Measurements from ENCODE around the gene CERCAM.

GRCh38 chr9:128420651-128421481 is at the start of gene CERCAM:
- TF ChIP-seq CTCF (IDR thresholded peaks at IDR 0.05) (peak in 1 of 4 experiments; percentile 7), POLR2A (IDR thresholded peaks at IDR 0.05) (no peak)

Measured in uterus (tissue), 2 donors.